Spleen (tissue), 7 donors: ENCODE data around the gene ANKRD1.

Experiments used
- CTCF ChIP-seq, 11 experiments: fragments of 200-600 bp in 7 of 11; fragments of 450-650 bp in 4 of 11; sonication (generic) in 4 of 11; IDR thresholded peaks in 8 of 11; conservative IDR thresholded peaks in 3 of 11; 1 replicate in 7 of 11; 2 replicates in 4 of 11; pipeline versions ENCODE4 v1.4.0 to v1.8.0; 2016 to 2021; ENCODE audit warnings: antibody characterized with exemption in 11 of 11, inconsistent platforms in 4 of 11, mild to moderate bottlenecking in 1 of 11
- POLR2A ChIP-seq, 3 donors: fragments of 450-650 bp; IDR thresholded peaks; one replicate each; pipeline ENCODE4 v1.5.1; 2017; ENCODE audit warnings: antibody characterized with exemption in 3 of 3, mild to moderate bottlenecking in 1 of 3
- donor health status: DM: no; HTN: no; CAD: no; lungs with moderate emphysema.
- donor health status: DM: no; HTN: no; CAD: no.
- donor health status: DM: no; HTN: no; CAD: no.

- TF ChIP-seq CTCF (IDR thresholded peaks at IDR 0.05 in 8 of 11, conservative IDR thresholded peaks at IDR 0.05 in 3 of 11) (no peak), POLR2A (IDR thresholded peaks at IDR 0.05) (no peak)
Observed at GRCh38 chr10:90937645-90938258, 16.9 kb upstream of the ANKRD1 start.
